Measurements from ENCODE around the gene RBM47. TPM values are rescaled to one million over a fixed set of nuclear protein-coding genes. Genes with fewer than 3 reads are reported as not detected.

RBM47 gene
- total RNA-seq, 1 experiment from 2014 or later: 70.3 TPM

GRCh38 chr4:40461879-40462278, 167.8 kb downstream of the RBM47 start:
- H3K4me1 ChIP-seq (ENCODE audit: insufficient read depth, low read length): no peaks in the 10 kb centered on the region; the same call in 1 of the 2 replicates
- H3K27ac Mint-ChIP-seq: peak overlapping the region in 1 of 3 experiments; percentile 60; a peak in 1 of 7 replicates
- H3K36me3 Mint-ChIP-seq (ENCODE audit: insufficient read depth in 1 of 3, low read depth in 3 of 3): peaks cover 5 to 22% (median 11%) of the 10 kb centered on the region in 3 experiments; a peak in 6 of 7 replicates

More at GRCh38 chr4:40461879-40462278, 167.8 kb downstream of the RBM47 start:
- WGBS (ENCODE audit: extremely low coverage, insufficient read length, low lambda C conversion rate): no CpG with 5 or more reads among the region's 7 CpGs
- Histone ChIP-seq H4K8ac (replicated peaks; ENCODE audit: insufficient read length, low read depth, low read length) (no peak overlapping the region), H3K14ac (ENCODE audit: insufficient read depth, low read length) (no peak overlapping the region), H2AFZ (ENCODE audit: low read length) (no peak overlapping the region), H2BK120ac (ENCODE audit: low read depth, low read length, poor library complexity, severe bottlenecking) (no peak overlapping the region), H3K9ac (ENCODE audit: extremely low read depth, insufficient read length, low read length) (no peak overlapping the region), H3K23ac (ENCODE audit: insufficient read length, low read depth, low read length) (no peak overlapping the region), H3K9me3 (ENCODE audit: control insufficient read depth, low read depth, low read length) (no peaks in the 10 kb centered on the region), H3K23me2 (ENCODE audit: insufficient read length, low read depth, low read length, poor library complexity, severe bottlenecking) (no peaks in the 10 kb centered on the region), H3K27me3 (ENCODE audit: insufficient read depth, low read length) (no peaks in the 10 kb centered on the region), H2BK12ac (ENCODE audit: insufficient read length, low read depth, low read length) (no peak overlapping the region), H3K79me2 (ENCODE audit: insufficient read depth, low read length) (no peaks in the 10 kb centered on the region; the same call in 1 of the 2 replicates), H4K5ac (ENCODE audit: insufficient read length, low read depth, low read length) (no peak overlapping the region), H2BK5ac (ENCODE audit: insufficient read length, low read length) (no peak overlapping the region), H2BK15ac (ENCODE audit: low read depth, low read length) (no peak overlapping the region), H3K79me1 (ENCODE audit: insufficient read depth, low read depth, low read length, poor library complexity, severe bottlenecking) (no peaks in the 10 kb centered on the region), H4K91ac (ENCODE audit: insufficient read length, low read depth, low read length) (no peak overlapping the region), H3K56ac (ENCODE audit: insufficient read length, low read depth, low read length) (no peak overlapping the region), H3K4ac (ENCODE audit: low read depth, low read length) (no peak overlapping the region), H2AK5ac (ENCODE audit: insufficient read length, low read length) (no peak overlapping the region), H3K18ac (ENCODE audit: insufficient read length, low read depth, low read length) (no peak overlapping the region), H4K20me1 (ENCODE audit: control insufficient read depth, insufficient read depth, insufficient read length) (no peaks in the 10 kb centered on the region), H3K27ac (ENCODE audit: insufficient read length, low read depth, low read length) (no peak overlapping the region), H3K4me2 (ENCODE audit: insufficient read depth, insufficient read length, low read length) (no peak overlapping the region), H2BK20ac (ENCODE audit: low read depth, low read length, poor library complexity, severe bottlenecking) (no peak overlapping the region), H3T11ph (ENCODE audit: low read length) (no peak overlapping the region)
- DNase-seq: no peak
- H3K9me3 Mint-ChIP-seq: no peaks in the 10 kb centered on the region
- peaks cover 14 to 19% of the 10 kb centered on the region in 2 experiments for H3K4me1 Mint-ChIP-seq
- no peak overlapping the region for H3K4me3 Mint-ChIP-seq
- no peaks in the 10 kb centered on the region for H3K27me3 Mint-ChIP-seq (ENCODE audit: low read depth)
- TF ChIP-seq, protein P1, sequence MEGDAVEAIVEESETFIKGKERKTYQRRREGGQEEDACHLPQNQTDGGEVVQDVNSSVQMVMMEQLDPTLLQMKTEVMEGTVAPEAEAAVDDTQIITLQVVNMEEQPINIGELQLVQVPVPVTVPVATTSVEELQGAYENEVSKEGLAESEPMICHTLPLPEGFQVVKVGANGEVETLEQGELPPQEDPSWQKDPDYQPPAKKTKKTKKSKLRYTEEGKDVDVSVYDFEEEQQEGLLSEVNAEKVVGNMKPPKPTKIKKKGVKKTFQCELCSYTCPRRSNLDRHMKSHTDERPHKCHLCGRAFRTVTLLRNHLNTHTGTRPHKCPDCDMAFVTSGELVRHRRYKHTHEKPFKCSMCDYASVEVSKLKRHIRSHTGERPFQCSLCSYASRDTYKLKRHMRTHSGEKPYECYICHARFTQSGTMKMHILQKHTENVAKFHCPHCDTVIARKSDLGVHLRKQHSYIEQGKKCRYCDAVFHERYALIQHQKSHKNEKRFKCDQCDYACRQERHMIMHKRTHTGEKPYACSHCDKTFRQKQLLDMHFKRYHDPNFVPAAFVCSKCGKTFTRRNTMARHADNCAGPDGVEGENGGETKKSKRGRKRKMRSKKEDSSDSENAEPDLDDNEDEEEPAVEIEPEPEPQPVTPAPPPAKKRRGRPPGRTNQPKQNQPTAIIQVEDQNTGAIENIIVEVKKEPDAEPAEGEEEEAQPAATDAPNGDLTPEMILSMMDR (conservative IDR thresholded peaks at IDR 0.05): no peak

All from H9 (cell line).